Keratinocyte (primary cell): ENCODE data around the gene CNTNAP5.

Experiments
- EZH2 ChIP-seq: IDR thresholded peaks from one replicate; pipeline ENCODE4 v1.6.1; 2012; ENCODE audit warnings: inconsistent platforms, mild to moderate bottlenecking, low read length, moderate library complexity
- TF ChIP-seq, protein P1 (sequence below), 3 experiments: IDR thresholded peaks in 1 of 3; conservative IDR thresholded peaks in 1 of 3; optimal IDR thresholded peaks in 1 of 3; 2 replicates in 2 of 3; 3 replicates in 1 of 3; pipeline versions ENCODE3 to v1.5.1; 2011; ENCODE audit warnings: low read length in 3 of 3, mild to moderate bottlenecking in 3 of 3, moderate library complexity in 2 of 3, control low read depth in 1 of 3, inconsistent platforms in 1 of 3; ENCODE audit not compliant: insufficient read depth in 2 of 3; ENCODE audit errors: extremely low read depth in 1 of 3

DNA sequence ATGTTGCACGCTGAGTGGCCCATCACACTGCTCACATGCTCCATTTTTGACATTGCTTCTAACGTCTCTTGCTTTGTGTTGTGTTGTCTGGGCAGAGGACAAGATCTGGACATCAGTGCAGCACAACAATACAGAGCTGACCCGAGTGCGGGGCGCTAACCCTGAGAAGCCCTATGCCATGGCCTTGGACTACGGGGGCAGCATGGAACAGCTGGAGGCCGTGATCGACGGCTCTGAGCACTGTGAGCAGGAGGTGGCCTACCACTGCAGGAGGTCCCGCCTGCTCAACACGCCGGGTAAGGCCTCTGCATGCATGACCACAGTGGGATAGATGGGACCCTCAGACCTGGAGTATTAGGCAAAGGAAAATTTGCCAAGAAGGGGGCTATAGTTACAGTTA, 622.6 kb downstream of the CNTNAP5 start:
- TF ChIP-seq, protein P1, sequence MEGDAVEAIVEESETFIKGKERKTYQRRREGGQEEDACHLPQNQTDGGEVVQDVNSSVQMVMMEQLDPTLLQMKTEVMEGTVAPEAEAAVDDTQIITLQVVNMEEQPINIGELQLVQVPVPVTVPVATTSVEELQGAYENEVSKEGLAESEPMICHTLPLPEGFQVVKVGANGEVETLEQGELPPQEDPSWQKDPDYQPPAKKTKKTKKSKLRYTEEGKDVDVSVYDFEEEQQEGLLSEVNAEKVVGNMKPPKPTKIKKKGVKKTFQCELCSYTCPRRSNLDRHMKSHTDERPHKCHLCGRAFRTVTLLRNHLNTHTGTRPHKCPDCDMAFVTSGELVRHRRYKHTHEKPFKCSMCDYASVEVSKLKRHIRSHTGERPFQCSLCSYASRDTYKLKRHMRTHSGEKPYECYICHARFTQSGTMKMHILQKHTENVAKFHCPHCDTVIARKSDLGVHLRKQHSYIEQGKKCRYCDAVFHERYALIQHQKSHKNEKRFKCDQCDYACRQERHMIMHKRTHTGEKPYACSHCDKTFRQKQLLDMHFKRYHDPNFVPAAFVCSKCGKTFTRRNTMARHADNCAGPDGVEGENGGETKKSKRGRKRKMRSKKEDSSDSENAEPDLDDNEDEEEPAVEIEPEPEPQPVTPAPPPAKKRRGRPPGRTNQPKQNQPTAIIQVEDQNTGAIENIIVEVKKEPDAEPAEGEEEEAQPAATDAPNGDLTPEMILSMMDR (optimal IDR thresholded peaks at IDR 0.05 in 1 of 3, IDR thresholded peaks at IDR 0.05 in 1 of 3, conservative IDR thresholded peaks at IDR 0.05 in 1 of 3; ENCODE audit: extremely low read depth in 1 of 3, insufficient read depth in 2 of 3, low read length in 3 of 3): no peak
- TF ChIP-seq EZH2: no peak
